ENCODE measurements around the gene KDM1B. TPM values are rescaled to one million over a fixed set of nuclear protein-coding genes. Genes with fewer than 3 reads are reported as not detected.
A peak's percentile ranks its signal among the peaks of the same experiment; 100 is the strongest.

Gene KDM1B
- total and polyA plus RNA-seq, 2 of the 8 experiments (the other 6 are each of a cell fraction or from before 2014, with no cell fraction given): 3.7 to 7.5 TPM

- TF ChIP-seq TAF1 (IDR thresholded peaks at IDR 0.05; ENCODE audit: low read depth, low read length) (0 out of 2 replicates have a peak, but pooled peaks have one; percentile 22), CHD7 (IDR thresholded peaks at IDR 0.05; ENCODE audit: insufficient replicate concordance, low read length) (no peak), CTCF (IDR thresholded peaks at IDR 0.05; ENCODE audit: control extremely low read depth in 1 of 3, insufficient read depth in 1 of 3, low read depth in 1 of 3, low read length in 3 of 3) (peak; percentile 47 to 65 (median 56)), SP4 (IDR thresholded peaks at IDR 0.05; ENCODE audit: low read length) (no peak), SIN3A (conservative IDR thresholded peaks at IDR 0.05 in 1 of 2, IDR thresholded peaks at IDR 0.05 in 1 of 2; ENCODE audit: low read depth in 1 of 2, low read length in 2 of 2) (peak; percentile 88 to 92), TBP (IDR thresholded peaks at IDR 0.05; ENCODE audit: low read depth, low read length) (peak; percentile 41; the same call in 1 of the 2 replicates)
Measured at GRCh38 chr6:18155864-18156421, 721 bp downstream of the KDM1B start (continued).
